NCI-H82 treated with DMSO at 0.1 percent for 48 hours (cell line): Measurements from ENCODE around the gene CSTF2T.
A peak's percentile ranks its signal among the peaks of the same experiment; 100 is the strongest.

Source experiments
- DNase-seq: peaks from one replicate; lab custom pipeline; 2025; ENCODE audit not compliant: unreplicated experiment; lab: John Stamatoyannopoulos, UW

CSTF2T gene

GRCh38 chr10:51699475-51700227 is at the start of gene CSTF2T:
CSTF2T (minus strand) TSS chr10:51699595; CDS start chr10:51699549, 46 bp downstream.
- peak; percentile 74 for DNase-seq

GRCh38 chr10:51748959-51749358 is 49.6 kb upstream of the CSTF2T start:
- no peak for DNase-seq

GRCh38 chr10:51747216-51747615 is 47.8 kb upstream of the CSTF2T start:
- DNase-seq = no peak

- DNase-seq = no peak
Measured at GRCh38 chr10:51745397-51745796, 46.0 kb upstream of the CSTF2T start.

GRCh38 chr10:51744235-51745000 is 45.0 kb upstream of the CSTF2T start:
- DNase-seq = no peak

- no peak for DNase-seq
Measured at GRCh38 chr10:51743146-51743545, 43.8 kb upstream of the CSTF2T start.

- no peak for DNase-seq
Measured at GRCh38 chr10:51733057-51733456, 33.7 kb upstream of the CSTF2T start.

GRCh38 chr10:51729822-51730555 is 30.6 kb upstream of the CSTF2T start:
- no peak for DNase-seq

GRCh38 chr10:51724038-51724437 is 24.6 kb upstream of the CSTF2T start:
- no peak for DNase-seq

GRCh38 chr10:51718804-51719291 is 19.5 kb upstream of the CSTF2T start:
- DNase-seq = no peak

- DNase-seq = no peak
Measured at GRCh38 chr10:51716981-51717380, 17.6 kb upstream of the CSTF2T start.

GRCh38 chr10:51711519-51711891 is 12.1 kb upstream of the CSTF2T start:
- DNase-seq = no peak

- DNase-seq = no peak
Measured at GRCh38 chr10:51709324-51709972, 10.1 kb upstream of the CSTF2T start.

GRCh38 chr10:51708609-51709008 is 9.2 kb upstream of the CSTF2T start:
- DNase-seq = no peak

- no peak for DNase-seq
Measured at GRCh38 chr10:51707821-51708424, 8.5 kb upstream of the CSTF2T start.

GRCh38 chr10:51707392-51707791 is 8.0 kb upstream of the CSTF2T start:
- DNase-seq = no peak

- no peak for DNase-seq
Measured at GRCh38 chr10:51706225-51706624, 6.8 kb upstream of the CSTF2T start.

GRCh38 chr10:51705774-51706173 is 6.4 kb upstream of the CSTF2T start:
- DNase-seq = no peak

- no peak for DNase-seq
Measured at GRCh38 chr10:51700228-51700817, 928 bp upstream of the CSTF2T start.

- DNase-seq = no peak
Measured at GRCh38 chr10:51699145-51699474, 285 bp downstream of the CSTF2T start.
